ENCODE data around the gene STX1B.

STX1B gene

DNA sequence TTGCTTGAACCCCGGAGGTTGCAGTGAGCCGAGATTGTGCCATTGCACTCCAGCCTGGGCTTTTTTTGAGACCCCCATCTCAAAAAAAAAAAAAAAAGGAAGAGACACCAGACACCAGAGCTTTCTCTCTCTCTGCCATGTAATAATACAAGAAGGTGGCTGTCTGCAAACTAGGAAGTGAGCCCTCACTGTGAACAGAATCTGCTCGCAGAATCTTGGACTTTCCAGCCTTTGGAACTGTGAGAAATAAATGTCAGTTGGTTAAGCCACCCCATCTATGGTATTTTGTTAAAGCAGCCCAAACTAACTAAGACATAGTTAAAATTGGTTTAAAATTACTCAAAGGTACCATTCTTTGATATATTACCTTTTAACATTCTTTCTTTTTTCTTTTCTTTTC, 10.1 kb upstream of the STX1B start:
- no peak for TF ChIP-seq SIN3A (IDR thresholded peaks at IDR 0.05; ENCODE audit: borderline replicate concordance, insufficient read depth, low read length)

DNA sequence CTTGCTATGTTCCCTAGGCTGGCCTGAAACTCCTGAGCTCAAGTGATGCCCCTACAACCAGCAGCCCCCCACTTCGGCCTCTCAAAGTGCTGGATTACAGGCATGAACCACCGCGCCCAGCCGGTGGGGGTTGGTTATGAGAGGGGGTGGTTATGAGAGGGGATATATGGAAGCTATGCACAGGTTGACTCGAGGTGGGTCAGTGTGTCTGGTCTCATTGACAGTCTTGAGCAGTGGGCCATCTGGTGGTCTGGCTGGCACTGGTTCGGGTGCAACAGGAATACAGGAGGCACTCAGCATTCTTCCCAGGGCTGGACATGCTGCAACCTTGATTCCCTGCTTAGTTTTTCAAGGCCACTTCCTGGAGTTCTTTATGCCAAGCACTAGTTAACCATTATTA, 5.6 kb upstream of the STX1B start:
- TF ChIP-seq FOXP2 (optimal IDR thresholded peaks at IDR 0.05; ENCODE audit: borderline replicate concordance, extremely low read depth, extremely low read length, insufficient read depth) (no peak), TAF1 (IDR thresholded peaks at IDR 0.05; ENCODE audit: borderline replicate concordance, insufficient read depth, low read length) (no peak), SIN3A (IDR thresholded peaks at IDR 0.05; ENCODE audit: borderline replicate concordance, insufficient read depth, low read length) (no peak), POLR2AphosphoS5 (IDR thresholded peaks at IDR 0.05; ENCODE audit: low read depth, low read length) (no peak)
- TF ChIP-seq, protein P1, sequence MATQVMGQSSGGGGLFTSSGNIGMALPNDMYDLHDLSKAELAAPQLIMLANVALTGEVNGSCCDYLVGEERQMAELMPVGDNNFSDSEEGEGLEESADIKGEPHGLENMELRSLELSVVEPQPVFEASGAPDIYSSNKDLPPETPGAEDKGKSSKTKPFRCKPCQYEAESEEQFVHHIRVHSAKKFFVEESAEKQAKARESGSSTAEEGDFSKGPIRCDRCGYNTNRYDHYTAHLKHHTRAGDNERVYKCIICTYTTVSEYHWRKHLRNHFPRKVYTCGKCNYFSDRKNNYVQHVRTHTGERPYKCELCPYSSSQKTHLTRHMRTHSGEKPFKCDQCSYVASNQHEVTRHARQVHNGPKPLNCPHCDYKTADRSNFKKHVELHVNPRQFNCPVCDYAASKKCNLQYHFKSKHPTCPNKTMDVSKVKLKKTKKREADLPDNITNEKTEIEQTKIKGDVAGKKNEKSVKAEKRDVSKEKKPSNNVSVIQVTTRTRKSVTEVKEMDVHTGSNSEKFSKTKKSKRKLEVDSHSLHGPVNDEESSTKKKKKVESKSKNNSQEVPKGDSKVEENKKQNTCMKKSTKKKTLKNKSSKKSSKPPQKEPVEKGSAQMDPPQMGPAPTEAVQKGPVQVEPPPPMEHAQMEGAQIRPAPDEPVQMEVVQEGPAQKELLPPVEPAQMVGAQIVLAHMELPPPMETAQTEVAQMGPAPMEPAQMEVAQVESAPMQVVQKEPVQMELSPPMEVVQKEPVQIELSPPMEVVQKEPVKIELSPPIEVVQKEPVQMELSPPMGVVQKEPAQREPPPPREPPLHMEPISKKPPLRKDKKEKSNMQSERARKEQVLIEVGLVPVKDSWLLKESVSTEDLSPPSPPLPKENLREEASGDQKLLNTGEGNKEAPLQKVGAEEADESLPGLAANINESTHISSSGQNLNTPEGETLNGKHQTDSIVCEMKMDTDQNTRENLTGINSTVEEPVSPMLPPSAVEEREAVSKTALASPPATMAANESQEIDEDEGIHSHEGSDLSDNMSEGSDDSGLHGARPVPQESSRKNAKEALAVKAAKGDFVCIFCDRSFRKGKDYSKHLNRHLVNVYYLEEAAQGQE (IDR thresholded peaks at IDR 0.05; ENCODE audit: insufficient read depth in 1 of 2, low read depth in 2 of 2, low read length in 2 of 2) = no peak

DNA sequence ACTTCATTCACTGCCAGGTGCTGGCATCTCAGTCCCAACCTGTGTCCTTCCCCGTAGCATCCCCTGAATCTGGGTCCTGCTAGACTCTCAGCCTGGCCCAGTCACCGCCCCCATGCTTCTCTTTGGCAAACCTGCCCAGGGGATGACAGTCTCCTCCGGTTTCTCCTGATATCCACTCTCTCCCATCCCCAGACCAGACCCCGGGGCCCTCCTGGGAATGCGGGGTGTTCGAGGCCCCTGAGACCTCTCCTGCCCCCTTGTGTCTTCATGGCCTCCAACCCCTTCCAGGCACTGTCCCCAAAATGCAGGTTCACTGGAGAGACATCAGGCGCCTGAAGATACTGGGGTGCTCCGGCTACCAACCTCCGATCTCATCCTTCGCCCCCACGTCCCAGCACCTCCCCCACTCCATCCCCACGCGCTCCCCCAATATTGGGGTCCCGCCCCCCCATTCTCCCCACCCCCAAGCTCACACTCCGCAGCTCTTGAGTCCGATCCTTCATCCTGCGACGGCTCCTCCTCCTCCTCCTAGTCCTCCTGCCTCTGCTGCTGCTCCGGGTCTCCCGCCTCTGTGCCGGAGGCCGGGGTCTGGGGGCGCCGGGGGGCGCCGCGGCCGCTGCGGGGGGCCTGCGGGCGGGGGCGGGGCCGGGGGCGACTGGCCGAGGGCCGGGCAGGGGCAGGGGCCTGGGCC, 399 bp downstream of the STX1B start:
- TF ChIP-seq TAF1 (IDR thresholded peaks at IDR 0.05; ENCODE audit: borderline replicate concordance, insufficient read depth, low read length) (no peak), SIN3A (IDR thresholded peaks at IDR 0.05; ENCODE audit: borderline replicate concordance, insufficient read depth, low read length) (no peak)

DNA sequence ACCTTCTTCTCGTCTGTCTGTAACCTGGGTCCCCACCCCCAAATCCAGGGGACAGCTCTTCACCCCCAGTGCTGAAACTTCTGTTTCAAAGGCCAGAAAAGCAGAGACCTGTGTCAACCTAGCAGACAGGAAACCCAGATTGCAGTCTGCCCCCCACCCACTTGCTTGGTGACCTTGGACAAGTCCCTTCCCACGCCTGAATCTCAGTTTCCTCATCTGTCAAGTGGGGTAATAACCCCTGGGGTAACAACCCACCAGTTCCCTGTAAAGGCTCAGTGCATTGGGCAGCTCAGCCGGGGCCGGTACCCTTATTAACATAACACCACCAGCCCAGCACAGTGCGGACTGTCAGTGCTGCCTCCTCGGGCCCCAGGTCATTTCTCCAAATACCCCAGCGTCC, 1.3 kb downstream of the STX1B start:
- TF ChIP-seq, protein P1 (IDR thresholded peaks at IDR 0.05; ENCODE audit: insufficient read depth in 1 of 2, low read depth in 2 of 2, low read length in 2 of 2) = no peak
- TF ChIP-seq SIN3A (IDR thresholded peaks at IDR 0.05; ENCODE audit: borderline replicate concordance, insufficient read depth, low read length) (no peak), POLR2AphosphoS5 (IDR thresholded peaks at IDR 0.05; ENCODE audit: low read depth, low read length) (no peak), TAF1 (IDR thresholded peaks at IDR 0.05; ENCODE audit: borderline replicate concordance, insufficient read depth, low read length) (no peak), FOXP2 (optimal IDR thresholded peaks at IDR 0.05; ENCODE audit: borderline replicate concordance, extremely low read depth, extremely low read length, insufficient read depth) (no peak)

DNA sequence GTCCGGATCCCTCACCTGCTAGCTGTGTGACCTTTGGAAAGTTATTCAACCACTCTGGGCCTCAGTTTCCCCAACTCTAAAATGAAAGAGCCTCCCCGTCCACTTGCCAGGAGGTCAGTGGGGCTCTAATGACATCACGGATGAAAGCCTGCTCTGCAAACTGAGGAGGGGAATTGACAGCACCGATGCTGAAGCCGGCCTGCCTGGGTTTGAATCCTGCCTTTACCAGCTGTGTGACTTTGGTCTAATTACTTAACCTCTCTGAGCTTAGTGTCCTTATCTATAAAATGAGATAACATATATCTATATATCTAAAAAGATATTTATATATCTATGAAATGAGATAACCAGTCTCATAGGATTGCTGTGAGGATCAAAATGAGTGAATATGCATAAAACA, 1.9 kb downstream of the STX1B start:
- TF ChIP-seq FOXP2 (optimal IDR thresholded peaks at IDR 0.05; ENCODE audit: borderline replicate concordance, extremely low read depth, extremely low read length, insufficient read depth) = no peak
- TF ChIP-seq, protein P1 (IDR thresholded peaks at IDR 0.05; ENCODE audit: insufficient read depth in 1 of 2, low read depth in 2 of 2, low read length in 2 of 2) = no peak
- no peak for TF ChIP-seq SIN3A (IDR thresholded peaks at IDR 0.05; ENCODE audit: borderline replicate concordance, insufficient read depth, low read length)
- no peak for TF ChIP-seq TAF1 (IDR thresholded peaks at IDR 0.05; ENCODE audit: borderline replicate concordance, insufficient read depth, low read length)
- TF ChIP-seq POLR2AphosphoS5 (IDR thresholded peaks at IDR 0.05; ENCODE audit: low read depth, low read length) = no peak

DNA sequence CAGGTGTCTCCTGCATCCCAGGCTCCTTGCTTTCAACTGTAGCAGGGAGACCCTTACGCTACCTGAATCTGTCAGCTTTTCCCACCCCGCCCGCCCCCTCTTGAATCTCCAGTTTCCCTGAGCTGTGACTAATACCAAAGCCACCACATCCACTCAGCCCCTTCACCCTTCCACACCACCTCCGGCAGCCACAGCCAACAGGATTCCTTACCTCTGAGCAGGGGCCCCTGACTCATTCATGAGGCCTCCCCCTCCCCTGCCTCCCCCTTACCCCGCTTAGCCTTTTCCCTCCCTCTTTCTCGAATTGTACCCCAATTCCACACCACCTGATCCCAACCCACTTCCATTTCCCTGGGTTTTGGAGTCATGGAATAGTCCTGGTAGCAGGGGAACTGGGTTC, 2.3 kb downstream of the STX1B start:
- TF ChIP-seq SIN3A (IDR thresholded peaks at IDR 0.05; ENCODE audit: borderline replicate concordance, insufficient read depth, low read length) = no peak
- no peak for TF ChIP-seq POLR2AphosphoS5 (IDR thresholded peaks at IDR 0.05; ENCODE audit: low read depth, low read length)
- no peak for TF ChIP-seq TAF1 (IDR thresholded peaks at IDR 0.05; ENCODE audit: borderline replicate concordance, insufficient read depth, low read length)
- TF ChIP-seq, protein P1 (IDR thresholded peaks at IDR 0.05; ENCODE audit: insufficient read depth in 1 of 2, low read depth in 2 of 2, low read length in 2 of 2) = no peak
- no peak for TF ChIP-seq FOXP2 (optimal IDR thresholded peaks at IDR 0.05; ENCODE audit: borderline replicate concordance, extremely low read depth, extremely low read length, insufficient read depth)
